ENCODE data around the gene FAM180A. TPM values are rescaled to one million over a fixed set of nuclear protein-coding genes. Genes with fewer than 3 reads are reported as not detected.

The FAM180A gene
- total and polyA plus RNA-seq, 8 donors: 0.08 to 5.8 (median 1.4) TPM; not detected in 4

GRCh38 chr7:135715055-135715522, 33.5 kb downstream of the FAM180A start:
- TF ChIP-seq CTCF (IDR thresholded peaks at IDR 0.05) (no peak), POLR2A (IDR thresholded peaks at IDR 0.05) (no peak), POLR2AphosphoS5 (IDR thresholded peaks at IDR 0.05) (no peak), EP300 (IDR thresholded peaks at IDR 0.05) (no peak)
- intact Hi-C loops (cut with DNase I; ENCODE audit: low total_unique reads): no loop called here

GRCh38 chr7:135714534-135715009, 34.0 kb downstream of the FAM180A start:
- H3K9me3 ChIP-seq: no peaks in the 10 kb centered on the region
- intact Hi-C loops (cut with DNase I; ENCODE audit: low total_unique reads): no loop called here
- no peak overlapping the region for H3K4me3 ChIP-seq
- no peaks in the 10 kb centered on the region for H3K36me3 ChIP-seq
- H3K4me1 ChIP-seq: peaks cover 0 to 11% (median 6%) of the 10 kb centered on the region in 4 donors
- TF ChIP-seq POLR2AphosphoS5 (IDR thresholded peaks at IDR 0.05): no peak
- no peak for TF ChIP-seq CTCF (IDR thresholded peaks at IDR 0.05)
- no peak for TF ChIP-seq POLR2A (IDR thresholded peaks at IDR 0.05)
- TF ChIP-seq EP300 (IDR thresholded peaks at IDR 0.05): no peak
- no peak overlapping the region for H3K27ac ChIP-seq
- no peak for DNase-seq
- 67 to 78% (median 70%) methylated on average over 13 to 20 of the region's 20 CpGs for WGBS, 5 donors
- H3K27me3 ChIP-seq: peaks cover 0 to 10% (median 0%) of the 10 kb centered on the region in 3 donors

More at GRCh38 chr7:135715055-135715522, 33.5 kb downstream of the FAM180A start:
- peaks cover 0 to 11% (median 6%) of the 10 kb centered on the region in 4 donors for H3K4me1 ChIP-seq
- H3K27me3 ChIP-seq: peaks cover 0 to 10% (median 0%) of the 10 kb centered on the region in 3 donors
- H3K27ac ChIP-seq: no peak overlapping the region
- DNase-seq: no peak
- WGBS, 5 donors: 92 to 96% (median 96%) methylated on average over 5 of the region's 5 CpGs
- H3K4me3 ChIP-seq: no peak overlapping the region
- no peaks in the 10 kb centered on the region for H3K36me3 ChIP-seq
- no peaks in the 10 kb centered on the region for H3K9me3 ChIP-seq

GRCh38 chr7:135713836-135714470, 34.7 kb downstream of the FAM180A start:
- no peak for DNase-seq
- H3K27ac ChIP-seq: no peak overlapping the region
- no peaks in the 10 kb centered on the region for H3K9me3 ChIP-seq
- no peaks in the 10 kb centered on the region for H3K36me3 ChIP-seq
- H3K4me3 ChIP-seq: no peak overlapping the region
- intact Hi-C loops (cut with DNase I; ENCODE audit: low total_unique reads): no loop called here
- H3K4me1 ChIP-seq: peaks cover 0 to 11% (median 6%) of the 10 kb centered on the region in 4 donors
- no peak for TF ChIP-seq POLR2A (IDR thresholded peaks at IDR 0.05)
- TF ChIP-seq CTCF (IDR thresholded peaks at IDR 0.05): no peak
- no peak for TF ChIP-seq POLR2AphosphoS5 (IDR thresholded peaks at IDR 0.05)
- TF ChIP-seq EP300 (IDR thresholded peaks at IDR 0.05): no peak
- WGBS, 5 donors: 73 to 78% (median 75%) methylated on average over 4 of the region's 4 CpGs
- peaks cover 0 to 10% (median 0%) of the 10 kb centered on the region in 3 donors for H3K27me3 ChIP-seq

- peaks cover 0 to 11% (median 6%) of the 10 kb centered on the region in 4 donors for H3K4me1 ChIP-seq
- H3K4me3 ChIP-seq: no peak overlapping the region
- H3K27me3 ChIP-seq: peaks cover 0 to 10% (median 0%) of the 10 kb centered on the region in 3 donors
- DNase-seq: no peak
- no peaks in the 10 kb centered on the region for H3K9me3 ChIP-seq
- H3K27ac ChIP-seq: no peak overlapping the region
- no peaks in the 10 kb centered on the region for H3K36me3 ChIP-seq
- intact Hi-C loops (cut with DNase I; ENCODE audit: low total_unique reads): no loop called here
- no peak for TF ChIP-seq EP300 (IDR thresholded peaks at IDR 0.05)
- no peak for TF ChIP-seq POLR2A (IDR thresholded peaks at IDR 0.05)
- no peak for TF ChIP-seq POLR2AphosphoS5 (IDR thresholded peaks at IDR 0.05)
- TF ChIP-seq CTCF (IDR thresholded peaks at IDR 0.05): no peak
- 60 to 68% (median 65%) methylated on average over 7 of the region's 7 CpGs for WGBS, 5 donors
These were observed 35.8 kb downstream of the FAM180A start for GRCh38 chr7:135712796-135713195.

Measured in stomach (tissue), 9 donors.